Psoas muscle (tissue), 8 donors: ENCODE measurements around the gene NSUN2. TPM values are rescaled to one million over a fixed set of nuclear protein-coding genes. Genes with fewer than 3 reads are reported as not detected.
"Not testable (repeated sequence)": the region's sequence is repeated elsewhere in the genome, so short reads cannot be mapped to it uniquely, and the experiment has no call there.

Experiments
- ATAC-seq, 4 donors: fragments of 200-7000 bp; cut with Tn5 transposase; one replicate each; pipeline ENCODE4 v1.9.1; 2020; ENCODE audit warnings: moderate library complexity in 3 of 4, mild to moderate bottlenecking in 2 of 4
- DNase-seq, 2 donors: peaks; one replicate each; pipeline ENCODE4 v3.0.0-alpha.2; 2020
- H3K27ac ChIP-seq: fragments of 200-600 bp; one replicate; pipeline ENCODE4 v1.8.0; 2022
- H3K27me3 ChIP-seq, 3 donors: fragments of 200-600 bp in 1 of 3; one replicate each; pipeline versions ENCODE4 v1.6.1 to v1.8.0; 2013 to 2022; ENCODE audit warnings: low read length in 2 of 3, mild to moderate bottlenecking in 2 of 3, moderate library complexity in 1 of 3; ENCODE audit not compliant: insufficient read depth in 3 of 3
- H3K36me3 ChIP-seq, 2 donors: fragments of 200-600 bp in 1 of 2; one replicate each; pipeline versions ENCODE4 v1.6.1 to v1.8.0; 2013 to 2022; ENCODE audit warnings: low read depth in 1 of 2, mild to moderate bottlenecking in 1 of 2, moderate library complexity in 1 of 2; ENCODE audit not compliant: insufficient read depth in 1 of 2
- H3K4me1 ChIP-seq: fragments of 200-600 bp; one replicate; pipeline ENCODE4 v1.8.0; 2022
- H3K4me3 ChIP-seq: fragments of 200-600 bp; one replicate; pipeline ENCODE4 v1.8.0; 2022; ENCODE audit warnings: mild to moderate bottlenecking
- H3K9me3 ChIP-seq: fragments of 200-600 bp; one replicate; pipeline ENCODE4 v1.8.0; 2022
- CTCF ChIP-seq: fragments of 200-600 bp; IDR thresholded peaks from one replicate; pipeline ENCODE4 v1.8.0; 2022; ENCODE audit warnings: antibody characterized with exemption
- WGBS, 3 donors: extraction: QIAGEN DNeasy Blood & Tissue Kit; methylation state at CpG; one replicate each; pipeline versions ENCODE4 v1.1.6 to v1.1.7; 2013; 5-methylcytosine and 5-hydroxymethylcytosine counted together
- intact Hi-C, 2 donors: fragments of 100-400 bp; cut with DNase I; formaldehyde crosslinking; loops; one replicate each; pipeline versions ENCODE4 v1.11.0 to v1.14.2; 2022
- polyA plus RNA-seq, 3 donors: library from polyadenylated mRNA; stranded (reverse); fragments of 200-250 nt; gene quantifications; one replicate each; pipeline ENCODE4 v1.2.3, GENCODE V29; 2013
- total RNA-seq, 4 donors: library from RNA; stranded (reverse); fragmentation: NEBNext Ultra II Directional in 2 of 4; extraction: Animal tissue kit (Norgen Biotek cat#: 25700) in 2 of 4; gene quantifications; one replicate each; pipeline versions ENCODE4 v1.2.1 to v1.2.4, GENCODE V29; 2021 to 2023
- donor health status: healthy with polysubstance abuse.
- donor health status: DM: no; HTN: no; CAD: no; lungs with moderate emphysema.
- donor health status: Bipolar disorder and iron deficiency.
- donor health status: healthy.
- donor health status: DM: yes; HTN: yes; CAD: no.
- donor health status: DM: no; HTN: no; CAD: no.
- donor health status: DM: no; HTN: no; CAD: no.
- donor health status: DM: yes; HTN: yes; CAD: no.

The NSUN2 gene
- total and polyA plus RNA-seq, 7 donors: 30.6 to 80.9 (median 53.6) TPM

- H3K9me3 ChIP-seq: no peaks in the 10 kb centered on the region
- TF ChIP-seq CTCF: no peak
- DNase-seq (no peak), ATAC-seq (peak in 1 of 4 donors; percentile 10)
- H3K27ac ChIP-seq: peak overlapping the region; percentile 48
- whole genome bisulfite sequencing, 3 donors: 47 to 70% (median 49%) methylated on average over 11 of the region's 11 CpGs
- H3K4me3 ChIP-seq: no peak overlapping the region
- peaks cover 6% of the 10 kb centered on the region for H3K4me1 ChIP-seq
- H3K36me3 ChIP-seq: no peaks in the 10 kb centered on the region
- intact Hi-C loops: loop anchor here (2.0 to 10.0 kb wide), 6 partner anchors 21 to 1692 kb away; no protein-coding TSS in a partner anchor
- H3K27me3 ChIP-seq: no peaks in the 10 kb centered on the region
Measured at GRCh38 chr5:6574111-6574510, 58.7 kb downstream of the NSUN2 start.

- DNase-seq: no peak
- no peak for TF ChIP-seq CTCF
- no peaks in the 10 kb centered on the region for H3K36me3 ChIP-seq
- H3K27me3 ChIP-seq: no peaks in the 10 kb centered on the region
- intact Hi-C loops: loop anchor here (2.0 to 10.0 kb wide), 6 partner anchors 21 to 1691 kb away; no protein-coding TSS in a partner anchor
- H3K27ac ChIP-seq: no peak overlapping the region
- no peaks in the 10 kb centered on the region for H3K9me3 ChIP-seq
- peaks cover 6% of the 10 kb centered on the region for H3K4me1 ChIP-seq
- no peak overlapping the region for H3K4me3 ChIP-seq
- no peak for ATAC-seq
- WGBS, 3 donors: 78 to 82% (median 81%) methylated on average over 12 of the region's 12 CpGs
Measured at GRCh38 chr5:6573651-6574101, 59.2 kb downstream of the NSUN2 start.

GRCh38 chr5:6572825-6573380, 59.9 kb downstream of the NSUN2 start:
- TF ChIP-seq CTCF: no peak
- Histone ChIP-seq H3K4me1 (peaks cover 6% of the 10 kb centered on the region), H3K36me3 (no peaks in the 10 kb centered on the region), H3K4me3 (no peak overlapping the region), H3K9me3 (no peaks in the 10 kb centered on the region), H3K27me3 (no peaks in the 10 kb centered on the region), H3K27ac (no peak overlapping the region)
- WGBS, 3 donors: 90 to 92% (median 91%) methylated on average over 21 of the region's 21 CpGs
- no peak for DNase-seq
- intact Hi-C loops: loop anchor here (5.0 to 10.0 kb wide), 5 partner anchors 118 to 1691 kb away; no protein-coding TSS in a partner anchor
- ATAC-seq: no peak

GRCh38 chr5:6572086-6572824, 60.6 kb downstream of the NSUN2 start:
- H3K36me3 ChIP-seq: no peaks in the 10 kb centered on the region
- DNase-seq (no peak), ATAC-seq (no peak)
- H3K4me3 ChIP-seq: no peak overlapping the region
- H3K4me1 ChIP-seq: peaks cover 6% of the 10 kb centered on the region
- intact Hi-C loops: loop anchor here (5.0 to 10.0 kb wide), 5 partner anchors 117 to 1690 kb away; no protein-coding TSS in a partner anchor
- TF ChIP-seq CTCF: no peak
- no peaks in the 10 kb centered on the region for H3K27me3 ChIP-seq
- 84 to 86% (median 84%) methylated on average over 30 of the region's 30 CpGs for WGBS, 3 donors
- H3K9me3 ChIP-seq: no peaks in the 10 kb centered on the region
- H3K27ac ChIP-seq: no peak overlapping the region

GRCh38 chr5:6571607-6572006, 61.2 kb downstream of the NSUN2 start:
- intact Hi-C loops: loop anchor here (5.0 to 10.0 kb wide), 5 partner anchors 117 to 1689 kb away; no protein-coding TSS in a partner anchor
- H3K4me3 ChIP-seq, H3K27me3 ChIP-seq, H3K27ac ChIP-seq, H3K9me3 ChIP-seq, ATAC-seq, H3K4me1 ChIP-seq, H3K36me3 ChIP-seq, DNase-seq: not testable (repeated sequence)
- 59 to 76% (median 69%) methylated on average over 2 of the region's 2 CpGs for WGBS, 3 donors
